Mesenchymal stem cell (in vitro differentiated cells and primary cell): ENCODE results near the gene MACO1.

Experiments used
- DNase-seq: peaks from one replicate; pipeline ENCODE4 v3.0.0-alpha.2; 2013
- H2AFZ ChIP-seq: one replicate; pipeline ENCODE4 v1.6.1; 2013; ENCODE audit warnings: low read depth, mild to moderate bottlenecking, control low read depth, inconsistent platforms, low read length, moderate library complexity
- H2AK5ac ChIP-seq: 2 replicates; pipeline ENCODE4 v1.6.1; 2013; ENCODE audit warnings: low read length, moderate library complexity, mild to moderate bottlenecking, inconsistent platforms; ENCODE audit not compliant: severe bottlenecking
- H2BK120ac ChIP-seq: one replicate; pipeline ENCODE4 v1.6.1; 2013; ENCODE audit warnings: low read depth, mild to moderate bottlenecking, inconsistent platforms, low read length, moderate library complexity
- H2BK12ac ChIP-seq, 2 experiments: one replicate each; pipeline ENCODE4 v1.6.1; 2013; ENCODE audit warnings: inconsistent platforms in 2 of 2, low read length in 2 of 2, mild to moderate bottlenecking in 2 of 2, moderate library complexity in 2 of 2, control low read depth in 1 of 2
- H2BK15ac ChIP-seq: one replicate; pipeline ENCODE4 v1.6.1; 2013; ENCODE audit warnings: mild to moderate bottlenecking, low read depth, inconsistent platforms; ENCODE audit not compliant: poor library complexity, severe bottlenecking
- H2BK5ac ChIP-seq: 2 replicates; pipeline ENCODE4 v1.6.1; 2013; ENCODE audit warnings: low read depth, mild to moderate bottlenecking, low read length, control low read depth, inconsistent platforms; ENCODE audit not compliant: poor library complexity, severe bottlenecking
- H3K14ac ChIP-seq, 2 experiments: one replicate each; pipeline ENCODE4 v1.6.1; 2013; ENCODE audit warnings: inconsistent platforms in 2 of 2, low read length in 2 of 2, control low read depth in 1 of 2, mild to moderate bottlenecking in 1 of 2, moderate library complexity in 1 of 2
- H3K18ac ChIP-seq, 2 experiments: one replicate each; pipeline ENCODE4 v1.6.1; 2013; ENCODE audit warnings: inconsistent platforms in 2 of 2, low read length in 2 of 2, control low read depth in 1 of 2, low read depth in 1 of 2, mild to moderate bottlenecking in 1 of 2
- H3K23ac ChIP-seq, 2 experiments: one replicate each; pipeline ENCODE4 v1.6.1; 2013; ENCODE audit warnings: inconsistent platforms in 2 of 2, low read length in 2 of 2, mild to moderate bottlenecking in 2 of 2, moderate library complexity in 2 of 2, control low read depth in 1 of 2
- H3K27ac ChIP-seq: 2 replicates; pipeline ENCODE4 v1.5.1; 2013; ENCODE audit warnings: mild to moderate bottlenecking, moderate library complexity, low read length, control low read depth, inconsistent platforms; ENCODE audit not compliant: poor library complexity, severe bottlenecking
- H3K27me3 ChIP-seq, 2 experiments: 2 replicates each; pipeline versions ENCODE4 v1.6.1 to v1.7.0; 2013; ENCODE audit warnings: low read length in 2 of 2, mild to moderate bottlenecking in 2 of 2, moderate library complexity in 2 of 2, control low read depth in 1 of 2, inconsistent platforms in 1 of 2; ENCODE audit not compliant: control insufficient read depth in 1 of 2, insufficient read depth in 1 of 2
- H3K36me3 ChIP-seq, 2 experiments: 2 replicates each; pipeline versions ENCODE4 v1.6.1 to v1.7.0; 2013; ENCODE audit warnings: low read length in 2 of 2, control low read depth in 1 of 2, inconsistent platforms in 1 of 2, low read depth in 1 of 2, mild to moderate bottlenecking in 1 of 2; ENCODE audit not compliant: insufficient read depth in 2 of 2, control insufficient read depth in 1 of 2
- H3K4ac ChIP-seq, 2 experiments: one replicate each; pipeline ENCODE4 v1.6.1; 2013; ENCODE audit warnings: inconsistent platforms in 2 of 2, low read length in 2 of 2, mild to moderate bottlenecking in 2 of 2, moderate library complexity in 2 of 2, control low read depth in 1 of 2, low read depth in 1 of 2
- H3K4me1 ChIP-seq: 2 replicates; pipeline ENCODE4 v1.6.1; 2013; ENCODE audit warnings: low read depth, low read length, control low read depth; ENCODE audit not compliant: control insufficient read depth, insufficient read depth
- H3K4me2 ChIP-seq: 2 replicates; pipeline ENCODE4 v1.6.1; 2013; ENCODE audit warnings: low read length, mild to moderate bottlenecking, inconsistent platforms; ENCODE audit not compliant: poor library complexity, severe bottlenecking
- H3K4me3 ChIP-seq, 2 experiments: 2 replicates each; pipeline versions ENCODE4 v1.5.1 to v1.7.0; 2013; ENCODE audit warnings: low read length in 2 of 2, mild to moderate bottlenecking in 2 of 2, control low read depth in 1 of 2, low read depth in 1 of 2; ENCODE audit not compliant: insufficient read depth in 1 of 2
- H3K79me1 ChIP-seq: replicated peaks from 2 replicates; pipeline ENCODE4 v1.6.1; 2013; ENCODE audit warnings: mild to moderate bottlenecking, control low read depth, low read length, inconsistent platforms; ENCODE audit not compliant: poor library complexity, severe bottlenecking
- H3K9ac ChIP-seq: 2 replicates; pipeline ENCODE4 v1.7.0; 2013; ENCODE audit warnings: mild to moderate bottlenecking, low read length, moderate library complexity
- H3K9me3 ChIP-seq: 2 replicates; pipeline ENCODE4 v1.7.0; 2013; ENCODE audit warnings: mild to moderate bottlenecking, low read length; ENCODE audit not compliant: control insufficient read depth
- H4K8ac ChIP-seq: one replicate; pipeline ENCODE4 v1.6.1; 2013; ENCODE audit warnings: inconsistent platforms, mild to moderate bottlenecking, low read length, moderate library complexity
- H4K91ac ChIP-seq: one replicate; pipeline ENCODE4 v1.6.1; 2013; ENCODE audit warnings: mild to moderate bottlenecking, low read length, inconsistent platforms
- WGBS: methylation state at CpG from one replicate; pipeline ENCODE4 v1.1.7; 2013; ENCODE audit warnings: mixed read lengths; 5-methylcytosine and 5-hydroxymethylcytosine counted together

MACO1 gene

GRCh38 chr1:25524568-25525360, 94.1 kb downstream of the MACO1 start:
- H3K9ac ChIP-seq, result no peak overlapping the region
- no peak overlapping the region for H3K4me2 ChIP-seq
- peaks cover 18% of the 10 kb centered on the region for H3K4me1 ChIP-seq
- H3K27me3 ChIP-seq, result peaks cover 8 to 68% of the 10 kb centered on the region in 2 experiments
- no peak overlapping the region for H3K27ac ChIP-seq
- no peaks in the 10 kb centered on the region for H3K79me1 ChIP-seq
- DNase-seq, result no peak
- H3K4ac ChIP-seq, result no peak overlapping the region
- H3K36me3 ChIP-seq, result no peaks in the 10 kb centered on the region
- H4K91ac ChIP-seq, result no peak overlapping the region
- H3K18ac ChIP-seq, result no peak overlapping the region
- no peak overlapping the region for H3K14ac ChIP-seq
- H3K23ac ChIP-seq, result no peak overlapping the region
- H4K8ac ChIP-seq, result no peak overlapping the region
- H3K9me3 ChIP-seq, result peaks cover 13% of the 10 kb centered on the region
- no peak overlapping the region for H3K4me3 ChIP-seq
- 88% methylated on average over 15 of the region's 15 CpGs for WGBS
- no peak overlapping the region for H2BK12ac ChIP-seq
- H2AFZ ChIP-seq, result no peak overlapping the region
- no peak overlapping the region for H2BK15ac ChIP-seq
- H2AK5ac ChIP-seq, result no peak overlapping the region
- no peak overlapping the region for H2BK120ac ChIP-seq
- no peak overlapping the region for H2BK5ac ChIP-seq

GRCh38 chr1:25525361-25525688, 94.6 kb downstream of the MACO1 start:
- Histone ChIP-seq H3K4me3 (no peak overlapping the region), H3K79me1 (no peaks in the 10 kb centered on the region), H3K27ac (no peak overlapping the region), H2BK5ac (no peak overlapping the region), H2AK5ac (no peak overlapping the region), H3K4me2 (no peak overlapping the region), H3K9ac (no peak overlapping the region), H2BK15ac (no peak overlapping the region), H4K8ac (no peak overlapping the region), H2AFZ (no peak overlapping the region), H3K14ac (no peak overlapping the region), H4K91ac (no peak overlapping the region), H3K4me1 (peaks cover 18% of the 10 kb centered on the region), H3K36me3 (no peaks in the 10 kb centered on the region), H3K4ac (no peak overlapping the region), H2BK12ac (no peak overlapping the region), H3K9me3 (peaks cover 13% of the 10 kb centered on the region), H3K18ac (no peak overlapping the region), H3K27me3 (peaks cover 8 to 70% of the 10 kb centered on the region in 2 experiments), H3K23ac (no peak overlapping the region), H2BK120ac (no peak overlapping the region)
- WGBS, result 85% methylated on average over 3 of the region's 4 CpGs
- no peak for DNase-seq

- H3K9me3 ChIP-seq, result peaks cover 13% of the 10 kb centered on the region
- H3K9ac ChIP-seq, result no peak overlapping the region
- no peaks in the 10 kb centered on the region for H3K36me3 ChIP-seq
- H2BK15ac ChIP-seq, result no peak overlapping the region
- H3K4ac ChIP-seq, result no peak overlapping the region
- H2BK5ac ChIP-seq, result no peak overlapping the region
- 91% methylated on average over 2 of the region's 2 CpGs for WGBS
- H3K27me3 ChIP-seq, result peaks cover 8 to 81% of the 10 kb centered on the region in 2 experiments
- H3K23ac ChIP-seq, result no peak overlapping the region
- H2AFZ ChIP-seq, result no peak overlapping the region
- no peak overlapping the region for H3K4me3 ChIP-seq
- no peak for DNase-seq
- no peak overlapping the region for H3K18ac ChIP-seq
- H4K91ac ChIP-seq, result no peak overlapping the region
- no peak overlapping the region for H2BK120ac ChIP-seq
- no peak overlapping the region for H2AK5ac ChIP-seq
- H3K79me1 ChIP-seq, result no peaks in the 10 kb centered on the region
- H3K4me1 ChIP-seq, result peaks cover 13% of the 10 kb centered on the region
- no peak overlapping the region for H3K27ac ChIP-seq
- H4K8ac ChIP-seq, result no peak overlapping the region
- no peak overlapping the region for H3K14ac ChIP-seq
- no peak overlapping the region for H3K4me2 ChIP-seq
- no peak overlapping the region for H2BK12ac ChIP-seq
These were observed 96.1 kb downstream of the MACO1 start for GRCh38 chr1:25526753-25527152.

- H2BK12ac ChIP-seq, result no peak overlapping the region
- no peak overlapping the region for H3K4me2 ChIP-seq
- no peak overlapping the region for H2AK5ac ChIP-seq
- H4K8ac ChIP-seq, result no peak overlapping the region
- H3K9me3 ChIP-seq, result peaks cover 13% of the 10 kb centered on the region
- no peak overlapping the region for H3K18ac ChIP-seq
- H3K14ac ChIP-seq, result no peak overlapping the region
- peaks cover 8% of the 10 kb centered on the region for H3K4me1 ChIP-seq
- no peaks in the 10 kb centered on the region for H3K79me1 ChIP-seq
- H3K36me3 ChIP-seq, result no peaks in the 10 kb centered on the region
- DNase-seq, result no peak
- no peak overlapping the region for H3K4me3 ChIP-seq
- no peak overlapping the region for H4K91ac ChIP-seq
- no peak overlapping the region for H2BK15ac ChIP-seq
- H2BK120ac ChIP-seq, result no peak overlapping the region
- H3K9ac ChIP-seq, result no peak overlapping the region
- no peak overlapping the region for H3K23ac ChIP-seq
- 92% methylated on average over 11 of the region's 12 CpGs for WGBS
- no peak overlapping the region for H2AFZ ChIP-seq
- no peak overlapping the region for H3K27ac ChIP-seq
- H3K4ac ChIP-seq, result no peak overlapping the region
- no peak overlapping the region for H2BK5ac ChIP-seq
- peaks cover 8 to 80% of the 10 kb centered on the region in 2 experiments for H3K27me3 ChIP-seq
These were observed 96.6 kb downstream of the MACO1 start for GRCh38 chr1:25527226-25527846.
